Fibroblast of the aortic adventitia (primary cell): ENCODE data around the gene TMEM11. TPM values are rescaled to one million over a fixed set of nuclear protein-coding genes. Genes with fewer than 3 reads are reported as not detected.

Experiments
- DNase-seq: peaks from one replicate; pipeline ENCODE4 v3.0.0-alpha.2; 2010; ENCODE audit warnings: low read depth
- H3K4me3 ChIP-seq: 2 replicates; pipeline ENCODE4 v1.5.1; 2011; ENCODE audit warnings: low read depth, mild to moderate bottlenecking, control low read depth, low read length, moderate library complexity
- CTCF ChIP-seq: IDR thresholded peaks from 2 replicates; pipeline ENCODE4 v1.5.1; 2011; ENCODE audit warnings: mild to moderate bottlenecking, low read length, control low read depth, inconsistent platforms; ENCODE audit not compliant: insufficient read depth
- total RNA-seq: library from RNA; depleted of rRNA; stranded (reverse); fragments of >200 nt; gene quantifications from 2 replicates; pipeline ENCODE4 v1.2.3, GENCODE V29; 2012; ENCODE audit warnings: low replicate concordance

Gene TMEM11
- total RNA-seq, 1 donor = 17.5 TPM

- TF ChIP-seq CTCF = no peak
- H3K4me3 ChIP-seq = no peak overlapping the region
- no peak for DNase-seq
These were observed 37.1 kb downstream of the TMEM11 start for GRCh38 chr17:21176773-21177395.

GRCh38 chr17:21174713-21175112 lies 39.2 kb downstream of the TMEM11 start:
- TF ChIP-seq CTCF = no peak
- peak; percentile 28 for DNase-seq
- H3K4me3 ChIP-seq = no peak overlapping the region

GRCh38 chr17:21174186-21174585 lies 39.8 kb downstream of the TMEM11 start:
- TF ChIP-seq CTCF = no peak
- DNase-seq = no peak
- no peak overlapping the region for H3K4me3 ChIP-seq

GRCh38 chr17:21173543-21173942 lies 40.4 kb downstream of the TMEM11 start:
- DNase-seq = no peak
- TF ChIP-seq CTCF = no peak
- H3K4me3 ChIP-seq = no peak overlapping the region

GRCh38 chr17:21172846-21173245 lies 41.1 kb downstream of the TMEM11 start:
- no peak overlapping the region for H3K4me3 ChIP-seq
- no peak for TF ChIP-seq CTCF
- DNase-seq = no peak

- DNase-seq = no peak
- TF ChIP-seq CTCF = no peak
- no peak overlapping the region for H3K4me3 ChIP-seq
These were observed 41.9 kb downstream of the TMEM11 start for GRCh38 chr17:21171970-21172510.
